Measurements from ENCODE around the gene HDAC10. TPM values are rescaled to one million over a fixed set of nuclear protein-coding genes. Genes with fewer than 3 reads are reported as not detected.
A peak's percentile ranks its signal among the peaks of the same experiment; 100 is the strongest.
"Not testable (repeated sequence)": the region's sequence is repeated elsewhere in the genome, so short reads cannot be mapped to it uniquely, and the experiment has no call there.

Gene HDAC10
- total RNA-seq, 2 donors from 2014 or later = 57.2 to 62.8 TPM

DNA sequence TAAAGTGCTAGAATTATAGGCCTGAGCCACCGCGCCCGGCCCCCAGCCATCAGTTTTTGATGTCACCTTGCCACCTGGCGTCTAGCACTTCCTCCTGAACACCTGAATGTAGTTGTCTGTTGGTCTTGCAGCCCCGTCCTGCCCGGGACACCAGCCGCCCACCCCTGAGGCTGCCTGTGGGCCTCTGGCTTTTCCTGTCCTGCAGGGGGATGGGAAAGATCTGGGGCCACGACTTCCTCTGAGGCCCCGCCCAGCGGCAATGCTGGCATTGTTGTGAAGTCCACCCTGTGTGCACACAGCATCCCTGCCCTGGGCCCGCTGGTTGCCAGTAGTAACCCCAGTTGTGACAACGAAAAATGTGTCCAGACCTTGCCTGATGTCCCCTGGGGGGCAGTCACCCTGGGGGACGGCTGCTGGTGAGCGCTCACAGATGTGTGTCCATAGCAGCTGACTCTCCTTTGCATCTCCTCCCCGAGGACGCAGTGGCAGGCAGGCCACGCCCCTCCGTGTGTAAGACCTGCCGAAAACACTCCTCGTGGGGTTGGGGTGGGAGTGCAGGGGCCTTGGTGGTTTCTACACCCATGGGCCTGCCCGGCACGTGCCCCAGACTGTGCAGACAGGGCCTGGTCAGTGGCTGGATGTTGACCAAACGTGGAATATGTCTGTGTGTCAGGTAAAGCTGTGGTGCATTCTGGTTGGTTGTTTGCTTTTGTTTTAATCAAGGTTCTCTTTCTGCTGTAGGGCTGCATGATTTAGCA, 43.5 kb downstream of the HDAC10 start:
- Mint-ChIP-seq H3K36me3 (ENCODE audit: low read depth) (peaks cover 48% of the 10 kb centered on the region), H3K4me3 (no peak overlapping the region), H3K27me3 (ENCODE audit: insufficient read depth) (no peaks in the 10 kb centered on the region), H3K27ac (no peak overlapping the region), H3K4me1 (no peaks in the 10 kb centered on the region), H3K9me3 (peaks cover 3% of the 10 kb centered on the region)
- 87 to 94% methylated on average over 15 to 23 of the region's 23 CpGs for WGBS, 2 experiments (ENCODE audit: insufficient coverage in 1 of 2, insufficient read length in 1 of 2)
- TF ChIP-seq, protein P1, sequence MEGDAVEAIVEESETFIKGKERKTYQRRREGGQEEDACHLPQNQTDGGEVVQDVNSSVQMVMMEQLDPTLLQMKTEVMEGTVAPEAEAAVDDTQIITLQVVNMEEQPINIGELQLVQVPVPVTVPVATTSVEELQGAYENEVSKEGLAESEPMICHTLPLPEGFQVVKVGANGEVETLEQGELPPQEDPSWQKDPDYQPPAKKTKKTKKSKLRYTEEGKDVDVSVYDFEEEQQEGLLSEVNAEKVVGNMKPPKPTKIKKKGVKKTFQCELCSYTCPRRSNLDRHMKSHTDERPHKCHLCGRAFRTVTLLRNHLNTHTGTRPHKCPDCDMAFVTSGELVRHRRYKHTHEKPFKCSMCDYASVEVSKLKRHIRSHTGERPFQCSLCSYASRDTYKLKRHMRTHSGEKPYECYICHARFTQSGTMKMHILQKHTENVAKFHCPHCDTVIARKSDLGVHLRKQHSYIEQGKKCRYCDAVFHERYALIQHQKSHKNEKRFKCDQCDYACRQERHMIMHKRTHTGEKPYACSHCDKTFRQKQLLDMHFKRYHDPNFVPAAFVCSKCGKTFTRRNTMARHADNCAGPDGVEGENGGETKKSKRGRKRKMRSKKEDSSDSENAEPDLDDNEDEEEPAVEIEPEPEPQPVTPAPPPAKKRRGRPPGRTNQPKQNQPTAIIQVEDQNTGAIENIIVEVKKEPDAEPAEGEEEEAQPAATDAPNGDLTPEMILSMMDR (conservative IDR thresholded peaks at IDR 0.05) = no peak
- peaks cover 10% of the 10 kb centered on the region for H3K9me3 ChIP-seq (ENCODE audit: control insufficient read depth, low read length)
- no peak overlapping the region for H3K27ac ChIP-seq (ENCODE audit: low read depth, low read length)
- DNase-seq = no peak
- H3K27me3 ChIP-seq (ENCODE audit: control insufficient read depth, insufficient read depth, low read length, poor library complexity, severe bottlenecking) = no peaks in the 10 kb centered on the region
- H3K4me1 ChIP-seq (ENCODE audit: control insufficient read depth, insufficient read depth, low read length) = no peaks in the 10 kb centered on the region
- H3K4me3 ChIP-seq (ENCODE audit: low read length) = no peak overlapping the region
- H3K36me3 ChIP-seq (ENCODE audit: control insufficient read depth, insufficient read depth, low read length) = peaks cover 52% of the 10 kb centered on the region
- H3K9ac ChIP-seq (ENCODE audit: extremely low read depth, low read length, poor library complexity, severe bottlenecking) = no peak overlapping the region

DNA sequence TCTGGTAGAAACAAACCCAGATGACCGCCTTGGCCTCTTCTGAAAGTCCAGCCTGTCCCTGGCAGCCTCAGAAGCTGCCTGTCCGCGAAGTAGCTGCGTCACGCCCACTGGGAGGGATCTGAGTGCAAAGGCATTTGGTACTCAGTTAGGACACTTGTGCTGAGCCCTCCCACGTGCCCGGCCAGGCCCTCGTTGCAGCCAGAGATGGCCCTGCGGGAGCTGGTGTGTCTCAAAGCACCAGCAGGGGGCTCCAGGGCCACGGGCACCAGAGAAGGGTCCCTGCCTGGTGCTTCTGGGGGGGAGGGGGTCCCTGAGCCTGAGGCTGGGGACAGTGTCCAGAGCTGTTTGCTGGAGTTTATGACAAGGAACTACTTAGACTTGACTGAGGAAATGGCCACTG, 44.5 kb downstream of the HDAC10 start:
- H3K27ac ChIP-seq (ENCODE audit: low read depth, low read length) = no peak overlapping the region
- peak; percentile 91 for DNase-seq
- Mint-ChIP-seq H3K4me3 (no peak overlapping the region), H3K9me3 (peaks cover 3% of the 10 kb centered on the region), H3K4me1 (peaks cover 5% of the 10 kb centered on the region), H3K27ac (no peak overlapping the region), H3K36me3 (ENCODE audit: low read depth) (peaks cover 44% of the 10 kb centered on the region), H3K27me3 (ENCODE audit: insufficient read depth) (peaks cover 3% of the 10 kb centered on the region)
- H3K36me3 ChIP-seq (ENCODE audit: control insufficient read depth, insufficient read depth, low read length) = peaks cover 44% of the 10 kb centered on the region
- TF ChIP-seq, protein P1 (conservative IDR thresholded peaks at IDR 0.05) = peak; percentile 85
- peaks cover 7% of the 10 kb centered on the region for H3K9me3 ChIP-seq (ENCODE audit: control insufficient read depth, low read length)
- no peaks in the 10 kb centered on the region for H3K27me3 ChIP-seq (ENCODE audit: control insufficient read depth, insufficient read depth, low read length, poor library complexity, severe bottlenecking)
- H3K4me1 ChIP-seq (ENCODE audit: control insufficient read depth, insufficient read depth, low read length) = no peaks in the 10 kb centered on the region
- H3K9ac ChIP-seq (ENCODE audit: extremely low read depth, low read length, poor library complexity, severe bottlenecking) = no peak overlapping the region
- 79 to 83% methylated on average over 5 to 10 of the region's 10 CpGs for WGBS, 2 experiments (ENCODE audit: insufficient coverage in 1 of 2, insufficient read length in 1 of 2)
- no peak overlapping the region for H3K4me3 ChIP-seq (ENCODE audit: low read length)

DNA sequence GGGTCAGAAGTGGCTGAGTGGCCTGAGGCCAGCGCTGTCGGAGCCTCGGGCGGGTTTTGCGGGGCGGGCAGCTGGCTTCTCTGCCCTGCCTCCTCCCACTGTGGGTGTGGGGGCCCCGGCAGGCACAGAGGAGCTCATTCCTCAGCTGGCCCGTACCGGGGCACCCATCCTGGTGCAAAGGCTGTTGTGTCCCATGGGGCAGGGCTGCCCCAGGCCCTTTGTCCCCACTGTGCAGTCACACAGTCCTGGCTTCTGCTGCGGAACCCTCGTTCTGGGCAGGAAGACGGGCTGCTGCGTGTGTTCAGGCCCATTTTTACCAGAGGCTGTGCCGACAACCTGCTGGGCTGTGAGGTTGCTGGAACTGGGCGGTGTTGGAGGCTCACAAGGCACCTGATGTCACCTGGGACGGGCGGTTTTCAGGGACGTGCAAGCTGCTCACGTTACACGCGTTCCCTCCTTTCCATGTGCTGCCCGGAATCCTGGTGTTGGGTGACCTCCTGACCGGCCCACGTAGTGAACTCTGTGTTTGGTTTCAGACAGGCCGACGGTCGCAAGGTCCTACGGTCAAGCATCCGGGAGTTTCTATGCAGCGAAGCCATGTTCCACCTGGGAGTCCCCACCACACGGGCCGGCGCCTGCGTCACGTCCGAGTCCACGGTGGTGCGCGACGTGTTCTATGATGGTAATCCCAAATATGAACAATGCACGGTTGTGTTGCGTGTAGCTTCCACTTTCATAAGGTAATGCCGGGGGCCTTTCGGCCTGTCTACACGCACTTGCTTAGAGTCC, 45.1 kb downstream of the HDAC10 start:
- Mint-ChIP-seq H3K27me3 (ENCODE audit: insufficient read depth) (peaks cover 3% of the 10 kb centered on the region), H3K4me3 (no peak overlapping the region), H3K4me1 (peaks cover 5% of the 10 kb centered on the region), H3K9me3 (peaks cover 3% of the 10 kb centered on the region), H3K36me3 (ENCODE audit: low read depth) (peaks cover 39% of the 10 kb centered on the region), H3K27ac (no peak overlapping the region)
- TF ChIP-seq, protein P1 (conservative IDR thresholded peaks at IDR 0.05) = no peak
- Histone ChIP-seq H3K36me3 (ENCODE audit: control insufficient read depth, insufficient read depth, low read length) (peaks cover 37% of the 10 kb centered on the region), H3K27me3 (ENCODE audit: control insufficient read depth, insufficient read depth, low read length, poor library complexity, severe bottlenecking) (no peaks in the 10 kb centered on the region), H3K27ac (ENCODE audit: low read depth, low read length) (no peak overlapping the region), H3K9ac (ENCODE audit: extremely low read depth, low read length, poor library complexity, severe bottlenecking) (no peak overlapping the region), H3K9me3 (ENCODE audit: control insufficient read depth, low read length) (peaks cover 7% of the 10 kb centered on the region), H3K4me3 (ENCODE audit: low read length) (no peak overlapping the region), H3K4me1 (ENCODE audit: control insufficient read depth, insufficient read depth, low read length) (no peaks in the 10 kb centered on the region)
- DNase-seq = no peak
- WGBS, 2 experiments (ENCODE audit: insufficient coverage in 1 of 2, insufficient read length in 1 of 2) = 95 to 96% methylated on average over 40 to 45 of the region's 45 CpGs

DNA sequence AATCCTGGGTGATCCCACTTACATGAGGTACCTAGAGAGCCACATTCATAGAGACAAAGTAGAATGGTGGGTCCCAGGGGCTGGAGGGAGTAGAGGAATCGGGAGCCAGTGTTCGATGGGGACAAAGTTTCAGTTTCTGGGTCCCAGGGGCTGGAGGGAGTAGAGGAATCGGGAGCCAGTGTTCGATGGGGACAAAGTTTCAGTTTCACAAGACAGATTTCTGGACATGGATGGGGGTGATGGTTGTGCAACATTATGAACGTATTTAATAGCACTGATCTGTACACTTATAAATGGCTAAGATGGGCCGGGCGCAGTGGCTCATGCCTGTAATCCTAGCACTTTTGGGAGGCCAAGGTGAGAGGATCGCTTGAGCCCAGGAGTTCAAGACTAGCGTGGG, 46.1 kb downstream of the HDAC10 start:
- not testable (repeated sequence) for H3K4me3 ChIP-seq (ENCODE audit: low read length); DNase-seq; H3K9ac ChIP-seq (ENCODE audit: extremely low read depth, low read length, poor library complexity, severe bottlenecking); H3K9me3 Mint-ChIP-seq; H3K4me1 ChIP-seq (ENCODE audit: control insufficient read depth, insufficient read depth, low read length); H3K27ac ChIP-seq (ENCODE audit: low read depth, low read length); H3K4me1 Mint-ChIP-seq; H3K27me3 Mint-ChIP-seq (ENCODE audit: insufficient read depth); H3K4me3 Mint-ChIP-seq; H3K9me3 ChIP-seq (ENCODE audit: control insufficient read depth, low read length); H3K27me3 ChIP-seq (ENCODE audit: control insufficient read depth, insufficient read depth, low read length, poor library complexity, severe bottlenecking)
- peaks cover 28% of the 10 kb centered on the region for H3K36me3 ChIP-seq (ENCODE audit: control insufficient read depth, insufficient read depth, low read length)
- H3K27ac Mint-ChIP-seq = peak overlapping the region; percentile 9
- 94 to 97% methylated on average over 9 of the region's 9 CpGs for WGBS, 2 experiments (ENCODE audit: insufficient coverage in 1 of 2, insufficient read length in 1 of 2)
- H3K36me3 Mint-ChIP-seq (ENCODE audit: low read depth) = peaks cover 37% of the 10 kb centered on the region
